ENCODE results near the gene ZNF195. TPM values are rescaled to one million over a fixed set of nuclear protein-coding genes. Genes with fewer than 3 reads are reported as not detected.

The ZNF195 gene
- total and polyA plus RNA-seq, 12 donors, result 6.4 to 14.2 (median 11.1) TPM

DNA sequence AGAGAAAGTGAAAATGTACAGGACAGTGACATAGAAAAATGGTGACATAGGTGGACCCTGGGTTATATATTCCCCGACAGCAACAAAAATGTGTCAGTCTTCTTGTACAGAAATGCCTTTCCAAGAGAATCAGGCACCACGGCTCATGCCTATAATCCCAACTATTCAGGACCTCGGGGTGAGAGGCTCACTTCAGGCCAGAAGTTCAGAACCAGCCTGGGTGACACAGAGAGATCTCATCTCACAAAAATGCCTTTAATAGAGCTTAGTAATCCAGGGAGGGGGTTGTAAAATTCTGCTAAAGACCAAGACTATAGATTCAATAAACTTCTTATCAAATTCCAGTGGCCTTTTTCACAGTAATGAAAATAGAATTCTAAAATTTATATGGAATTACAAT is 10.7 kb downstream of the ZNF195 start:
- no peak for ATAC-seq
- intact Hi-C loops (cut with DNase I), result no loop called here
- TF ChIP-seq, protein P1, sequence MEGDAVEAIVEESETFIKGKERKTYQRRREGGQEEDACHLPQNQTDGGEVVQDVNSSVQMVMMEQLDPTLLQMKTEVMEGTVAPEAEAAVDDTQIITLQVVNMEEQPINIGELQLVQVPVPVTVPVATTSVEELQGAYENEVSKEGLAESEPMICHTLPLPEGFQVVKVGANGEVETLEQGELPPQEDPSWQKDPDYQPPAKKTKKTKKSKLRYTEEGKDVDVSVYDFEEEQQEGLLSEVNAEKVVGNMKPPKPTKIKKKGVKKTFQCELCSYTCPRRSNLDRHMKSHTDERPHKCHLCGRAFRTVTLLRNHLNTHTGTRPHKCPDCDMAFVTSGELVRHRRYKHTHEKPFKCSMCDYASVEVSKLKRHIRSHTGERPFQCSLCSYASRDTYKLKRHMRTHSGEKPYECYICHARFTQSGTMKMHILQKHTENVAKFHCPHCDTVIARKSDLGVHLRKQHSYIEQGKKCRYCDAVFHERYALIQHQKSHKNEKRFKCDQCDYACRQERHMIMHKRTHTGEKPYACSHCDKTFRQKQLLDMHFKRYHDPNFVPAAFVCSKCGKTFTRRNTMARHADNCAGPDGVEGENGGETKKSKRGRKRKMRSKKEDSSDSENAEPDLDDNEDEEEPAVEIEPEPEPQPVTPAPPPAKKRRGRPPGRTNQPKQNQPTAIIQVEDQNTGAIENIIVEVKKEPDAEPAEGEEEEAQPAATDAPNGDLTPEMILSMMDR (IDR thresholded peaks at IDR 0.05), result no peak
- Histone ChIP-seq H3K27ac (no peak overlapping the region), H3K27me3 (no peaks in the 10 kb centered on the region), H3K4me1 (no peaks in the 10 kb centered on the region), H3K4me3 (no peak overlapping the region), H3K36me3 (peaks cover 0 to 100% (median 78%) of the 10 kb centered on the region in 9 donors), H3K9me3 (peaks cover 0 to 71% (median 14%) of the 10 kb centered on the region in 11 donors)
- DNase-seq, result no peak
- 97 to 99% methylated on average over 3 of the region's 3 CpGs for WGBS, 2 donors

- intact Hi-C loops (cut with DNase I), result no loop called here
- Histone ChIP-seq H3K27me3 (no peaks in the 10 kb centered on the region), H3K4me3 (no peak overlapping the region), H3K4me1 (no peaks in the 10 kb centered on the region), H3K27ac (no peak overlapping the region), H3K36me3 (peaks cover 0 to 100% (median 84%) of the 10 kb centered on the region in 9 donors), H3K9me3 (peaks cover 0 to 81% (median 24%) of the 10 kb centered on the region in 11 donors)
- no peak for DNase-seq
- no peak for ATAC-seq
- TF ChIP-seq, protein P1 (IDR thresholded peaks at IDR 0.05), result no peak
- WGBS, 2 donors, result 96 to 100% methylated on average over 1 of the region's 1 CpG
These were observed 11.7 kb downstream of the ZNF195 start for GRCh38 chr11:3367221-3367620.

GRCh38 chr11:3359092-3359824 is 19.7 kb downstream of the ZNF195 start:
- ATAC-seq (no peak), DNase-seq (no peak)
- 99% methylated on average over 5 of the region's 5 CpGs for WGBS, 2 donors
- TF ChIP-seq, protein P1 (IDR thresholded peaks at IDR 0.05), result no peak
- Histone ChIP-seq H3K4me1 (no peaks in the 10 kb centered on the region), H3K36me3 (peaks cover 15 to 69% (median 53%) of the 10 kb centered on the region in 9 donors), H3K4me3 (no peak overlapping the region), H3K27me3 (no peaks in the 10 kb centered on the region), H3K27ac (no peak overlapping the region), H3K9me3 (peaks cover 8 to 100% (median 74%) of the 10 kb centered on the region in 11 donors)
- intact Hi-C loops (cut with DNase I), result no loop called here

DNA sequence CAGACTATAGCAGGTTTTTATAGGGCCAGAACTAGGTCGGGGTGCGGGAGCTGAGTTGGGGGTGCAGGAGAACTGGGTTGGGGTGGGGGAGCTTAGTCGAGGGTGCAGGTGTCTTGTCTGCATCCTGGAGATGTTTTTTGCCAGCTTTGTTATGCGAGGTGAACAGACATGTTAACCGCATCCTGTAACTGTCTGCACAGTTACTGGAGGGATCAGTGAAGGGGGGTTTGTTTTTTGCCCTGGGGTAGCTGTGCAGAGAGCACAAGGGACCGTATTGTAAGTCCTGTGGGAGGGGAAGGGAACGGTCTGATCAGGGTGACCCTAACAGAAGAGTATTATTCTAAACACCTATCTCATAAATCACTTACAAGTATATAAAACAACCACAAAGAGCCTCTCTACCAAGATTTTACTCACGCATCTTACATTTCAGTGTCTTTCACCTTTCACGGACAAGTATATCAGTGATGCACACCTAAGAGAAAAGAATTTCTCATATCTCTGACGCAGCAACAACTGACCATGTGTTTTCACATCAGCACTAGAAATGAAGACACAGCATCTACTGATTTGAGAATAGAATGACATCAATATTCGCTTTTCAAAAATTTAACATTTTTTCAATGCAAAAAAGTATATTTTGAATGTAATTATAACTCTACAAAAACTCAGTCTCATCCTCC is 20.8 kb downstream of the ZNF195 start:
- DNase-seq (no peak), ATAC-seq (no peak)
- no peak overlapping the region for H3K4me3 ChIP-seq
- intact Hi-C loops (cut with DNase I), result no loop called here
- H3K27ac ChIP-seq, result no peak overlapping the region
- TF ChIP-seq, protein P1 (IDR thresholded peaks at IDR 0.05), result no peak
- 88 to 90% methylated on average over 11 of the region's 11 CpGs for WGBS, 2 donors
- no peaks in the 10 kb centered on the region for H3K27me3 ChIP-seq
- H3K4me1 ChIP-seq, result no peaks in the 10 kb centered on the region
- peaks cover 15 to 58% (median 43%) of the 10 kb centered on the region in 9 donors for H3K36me3 ChIP-seq
- peaks cover 8 to 100% (median 63%) of the 10 kb centered on the region in 11 donors for H3K9me3 ChIP-seq
